Anterior cingulate cortex (tissue), 58 donors: ENCODE results near the gene FBLN2.
"Not testable (repeated sequence)": the region's sequence is repeated elsewhere in the genome, so short reads cannot be mapped to it uniquely, and the experiment has no call there.

Experiments used
- DNase-seq, 58 donors: peaks; one replicate each; lab custom pipeline; 2025; lab: John Stamatoyannopoulos, UW

FBLN2 gene

DNA sequence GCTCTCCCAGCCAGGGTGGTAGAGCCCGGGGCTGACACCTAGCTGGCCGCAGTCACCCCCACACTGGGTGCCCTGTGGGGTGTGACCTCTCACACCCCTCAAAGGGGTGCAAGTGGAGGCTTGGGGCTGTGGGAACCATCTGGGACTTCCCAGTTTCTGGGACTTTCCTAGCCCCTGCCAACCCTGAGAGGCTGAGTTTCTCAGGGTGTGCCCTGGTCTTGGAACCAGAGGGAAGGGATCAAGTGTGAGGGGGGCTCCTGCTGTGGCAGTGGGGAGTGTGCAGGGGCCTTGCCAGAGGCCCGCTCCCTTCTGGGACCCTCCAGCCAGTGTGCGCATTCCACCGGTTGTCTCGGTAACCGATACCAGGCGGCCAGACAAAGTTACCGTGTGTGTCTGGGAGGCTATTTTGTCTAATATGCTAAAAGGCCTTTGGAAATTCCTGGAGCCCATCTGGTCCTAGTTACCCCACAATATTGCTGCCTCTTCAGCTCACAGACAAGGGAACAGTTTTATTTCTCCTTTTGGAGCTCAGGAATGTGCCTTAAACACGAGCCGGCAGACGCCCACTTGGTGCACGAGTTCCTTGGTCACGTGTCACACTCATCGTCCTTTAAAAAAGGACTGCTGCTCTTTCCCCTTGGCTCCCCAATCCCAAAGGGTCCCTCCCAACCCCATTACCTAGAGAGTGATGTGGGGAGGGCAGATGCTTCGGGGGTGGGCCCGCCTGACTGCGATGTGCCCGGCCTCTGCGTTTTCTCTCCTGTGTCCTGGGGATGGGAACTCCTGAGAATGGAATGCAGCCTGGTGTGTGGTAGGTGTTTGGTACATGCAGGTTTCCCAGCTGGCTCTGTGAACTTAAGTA is 35.6 kb upstream of the FBLN2 start:
- DNase-seq, result peak in 10 of 58 donors; percentile 12 to 73 (median 34)

- no peak for DNase-seq
Measured at GRCh38 chr3:13513913-13514517, 34.9 kb upstream of the FBLN2 start.

DNA sequence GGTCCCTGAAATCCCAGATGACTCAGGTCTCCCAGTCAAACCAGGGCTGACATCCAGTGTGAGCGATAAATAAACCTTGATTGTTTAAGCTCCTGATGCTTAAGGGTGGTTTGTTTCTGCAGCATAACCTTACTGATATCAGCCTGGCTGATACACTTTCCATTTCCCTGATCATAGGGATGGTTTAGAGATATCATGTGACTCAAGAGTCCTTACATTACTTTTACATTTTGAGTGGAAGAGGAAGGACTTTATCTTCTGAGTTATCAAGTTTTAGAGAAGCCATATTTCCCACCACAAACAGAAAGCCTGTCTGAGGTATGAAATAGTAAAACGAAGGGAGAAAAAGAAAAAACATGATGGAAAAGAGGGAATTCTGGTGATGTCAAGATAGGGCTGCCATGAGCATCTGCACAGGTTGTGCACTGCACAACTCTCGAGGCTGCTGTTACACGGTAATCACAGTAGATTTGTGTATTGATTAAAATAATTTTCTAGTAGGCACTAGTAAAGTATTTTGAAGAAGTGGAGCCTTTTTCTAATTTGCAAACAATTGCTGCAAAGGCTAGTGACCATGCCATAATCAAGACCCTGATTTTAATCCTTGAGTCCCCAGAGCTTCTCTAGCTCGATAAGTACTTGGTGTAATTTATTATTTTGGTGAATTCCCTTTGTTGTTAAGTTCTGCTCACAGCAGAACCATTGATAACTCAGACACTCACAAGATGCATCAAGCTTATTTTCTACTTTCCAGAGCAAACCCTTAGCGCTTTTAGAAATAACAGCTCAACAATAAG is 34.1 kb upstream of the FBLN2 start:
- no peak for DNase-seq

- no peak for DNase-seq
Measured at GRCh38 chr3:13515786-13516759, 32.9 kb upstream of the FBLN2 start.

DNA sequence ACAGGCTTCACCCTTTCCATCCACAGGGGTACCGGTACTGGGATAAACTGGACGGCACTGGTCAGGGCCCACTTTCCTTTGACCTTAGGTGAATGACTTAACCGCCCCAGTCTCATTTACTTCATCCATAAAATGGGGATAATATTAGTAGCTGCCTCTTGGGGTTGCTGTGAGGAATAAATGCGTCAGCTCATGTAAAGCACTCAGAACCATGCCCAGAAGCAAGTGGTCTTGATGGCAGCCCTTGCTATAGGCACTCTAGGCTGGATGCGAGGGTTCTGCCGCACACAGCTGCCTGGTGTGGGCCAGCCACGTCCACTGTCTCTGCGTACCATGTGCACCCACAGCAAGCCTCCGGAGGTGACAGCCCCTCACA is 32.2 kb upstream of the FBLN2 start:
- no peak for DNase-seq

- DNase-seq, result no peak
Measured at GRCh38 chr3:13517253-13517977, 31.5 kb upstream of the FBLN2 start.

GRCh38 chr3:13518516-13518953 is 30.4 kb upstream of the FBLN2 start:
- peak in 55 of 58 donors; percentile 16 to 94 (median 76) for DNase-seq

DNA sequence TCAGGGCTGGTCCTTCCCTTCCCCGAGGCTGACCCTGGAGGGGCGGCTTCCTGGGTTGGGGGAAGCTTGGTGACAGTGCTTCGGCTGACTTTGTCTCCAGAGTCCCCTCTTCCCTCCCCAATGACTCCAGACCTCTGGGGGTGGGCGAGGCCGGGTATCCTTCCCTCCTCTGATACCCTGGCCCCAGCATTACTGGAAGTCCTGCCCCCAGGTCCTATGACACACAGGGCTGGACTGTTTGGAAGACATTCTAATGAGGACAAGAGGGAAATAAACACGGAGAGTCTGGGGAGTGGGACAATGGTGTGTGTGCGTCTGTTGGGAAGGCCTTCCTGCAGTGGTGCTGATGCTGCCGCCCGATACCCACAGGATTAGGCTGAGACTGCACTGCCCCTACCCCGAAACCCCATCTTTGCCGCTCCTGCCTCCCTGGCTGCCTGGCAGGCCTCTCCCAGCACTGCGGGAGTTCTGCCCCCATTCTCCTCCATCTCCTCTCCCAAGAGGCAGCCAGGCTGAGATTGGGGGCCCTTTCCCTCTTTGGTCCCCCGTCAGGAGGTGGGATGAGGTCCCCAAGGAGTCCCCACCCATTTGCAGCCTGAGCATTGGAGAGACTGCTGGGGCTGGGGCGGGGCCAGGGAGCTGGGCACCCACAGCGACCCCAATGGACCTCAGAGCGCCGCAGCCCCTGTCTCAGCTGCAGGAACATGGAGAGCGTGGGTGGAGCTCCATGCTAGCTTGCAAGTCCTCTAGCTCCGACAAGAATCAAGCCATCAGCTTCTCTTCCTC is 29.7 kb upstream of the FBLN2 start:
- DNase-seq, result no peak

DNA sequence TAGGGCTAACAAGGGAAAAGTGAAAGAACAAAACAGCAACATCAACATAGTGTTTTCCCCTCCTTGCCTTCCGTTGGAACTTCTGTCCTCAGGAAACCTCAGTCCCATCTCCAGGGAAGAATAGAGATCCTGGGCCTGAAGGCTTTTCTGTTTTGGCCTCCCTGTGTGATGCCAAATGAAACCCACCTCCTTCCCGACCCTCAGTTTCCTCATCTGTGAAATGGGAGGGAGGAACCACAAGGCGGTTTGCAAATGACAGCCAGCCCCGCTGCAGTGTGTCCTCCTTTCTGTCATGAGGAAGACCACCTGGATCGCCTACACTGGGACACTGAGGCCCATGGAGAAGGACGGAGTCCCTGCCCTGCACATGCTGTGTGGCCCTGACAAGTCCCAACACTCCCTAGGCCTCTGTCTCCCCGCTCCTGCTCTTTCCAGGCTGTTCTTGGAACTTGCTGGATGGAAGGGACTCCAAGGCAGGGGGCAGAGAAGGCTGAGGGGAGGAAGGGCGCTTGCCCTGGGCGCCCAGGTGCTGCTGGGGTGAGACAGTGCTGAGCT is 28.5 kb upstream of the FBLN2 start:
- DNase-seq, result no peak

- DNase-seq, result no peak
Measured at GRCh38 chr3:13521309-13521708, 27.6 kb upstream of the FBLN2 start.

DNA sequence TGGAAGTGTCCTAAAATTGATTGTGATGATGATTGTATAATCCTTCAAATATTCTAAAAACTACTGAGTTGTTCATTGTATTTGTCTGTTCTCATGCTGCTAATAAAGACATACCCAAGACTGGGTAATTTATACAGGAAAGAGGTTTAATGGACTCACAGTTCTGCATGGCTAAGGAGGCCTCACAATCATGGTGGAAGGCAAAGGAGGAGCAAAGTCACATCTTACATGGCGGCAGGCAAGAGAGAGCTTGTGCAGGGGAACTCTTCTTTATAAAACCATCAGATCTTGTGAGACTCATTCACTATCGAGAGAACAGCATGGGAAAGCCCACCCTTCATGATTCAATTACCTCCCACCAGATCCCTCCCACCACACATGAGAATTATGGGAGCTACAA is 27.2 kb upstream of the FBLN2 start:
- not testable (repeated sequence) for DNase-seq

DNA sequence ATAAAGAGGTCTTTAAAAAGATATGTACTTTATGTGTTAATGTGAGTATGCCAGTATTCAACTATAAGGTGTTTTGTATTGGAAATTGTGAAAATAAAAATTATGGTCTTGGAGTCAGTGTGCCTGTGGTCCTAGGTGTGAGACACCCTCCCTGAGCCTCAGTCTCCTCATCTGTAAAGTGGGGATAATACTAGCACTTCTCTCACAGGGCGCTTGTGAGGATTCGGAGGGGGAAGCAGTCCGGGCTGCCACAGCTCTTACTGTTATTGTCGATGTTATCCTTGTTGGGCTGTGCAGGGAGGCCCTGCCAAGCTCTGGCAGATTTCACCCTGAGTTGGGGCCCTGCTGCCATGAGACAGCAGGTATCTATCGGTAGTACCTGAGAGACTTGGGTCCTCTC is 26.7 kb upstream of the FBLN2 start:
- DNase-seq, result no peak

DNA sequence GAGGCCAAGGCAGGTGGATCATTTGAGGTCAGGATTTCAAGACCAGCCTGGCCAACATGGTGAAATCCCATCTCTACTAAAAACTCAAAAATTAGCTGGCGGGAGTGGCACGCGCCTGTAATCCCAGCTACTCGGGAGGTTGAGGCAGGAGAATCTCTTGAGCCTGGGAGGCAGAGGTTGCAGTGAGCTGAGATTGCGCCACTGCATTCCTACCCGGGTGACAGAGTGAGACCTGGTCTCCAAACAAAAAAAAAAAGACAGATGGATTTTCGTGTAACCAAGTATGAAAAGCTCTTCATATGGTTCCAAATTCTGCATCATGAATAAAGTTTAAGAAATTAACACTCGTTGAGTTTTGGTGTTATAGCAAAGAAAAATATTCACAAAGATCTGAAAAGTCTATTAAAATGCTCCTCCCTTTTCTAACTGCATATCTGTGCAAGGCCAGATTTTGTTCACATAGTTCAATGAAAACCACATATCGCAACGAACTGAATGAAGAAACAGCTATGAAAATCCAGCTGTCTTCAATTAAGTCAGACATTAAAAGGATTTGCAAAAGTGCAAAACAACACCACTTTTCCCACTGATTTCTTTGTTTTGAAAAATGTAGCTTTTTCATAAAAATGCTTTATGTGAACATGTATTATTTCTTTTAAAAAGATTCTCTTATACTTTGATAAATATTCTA is 23.8 kb upstream of the FBLN2 start:
- no peak for DNase-seq

DNA sequence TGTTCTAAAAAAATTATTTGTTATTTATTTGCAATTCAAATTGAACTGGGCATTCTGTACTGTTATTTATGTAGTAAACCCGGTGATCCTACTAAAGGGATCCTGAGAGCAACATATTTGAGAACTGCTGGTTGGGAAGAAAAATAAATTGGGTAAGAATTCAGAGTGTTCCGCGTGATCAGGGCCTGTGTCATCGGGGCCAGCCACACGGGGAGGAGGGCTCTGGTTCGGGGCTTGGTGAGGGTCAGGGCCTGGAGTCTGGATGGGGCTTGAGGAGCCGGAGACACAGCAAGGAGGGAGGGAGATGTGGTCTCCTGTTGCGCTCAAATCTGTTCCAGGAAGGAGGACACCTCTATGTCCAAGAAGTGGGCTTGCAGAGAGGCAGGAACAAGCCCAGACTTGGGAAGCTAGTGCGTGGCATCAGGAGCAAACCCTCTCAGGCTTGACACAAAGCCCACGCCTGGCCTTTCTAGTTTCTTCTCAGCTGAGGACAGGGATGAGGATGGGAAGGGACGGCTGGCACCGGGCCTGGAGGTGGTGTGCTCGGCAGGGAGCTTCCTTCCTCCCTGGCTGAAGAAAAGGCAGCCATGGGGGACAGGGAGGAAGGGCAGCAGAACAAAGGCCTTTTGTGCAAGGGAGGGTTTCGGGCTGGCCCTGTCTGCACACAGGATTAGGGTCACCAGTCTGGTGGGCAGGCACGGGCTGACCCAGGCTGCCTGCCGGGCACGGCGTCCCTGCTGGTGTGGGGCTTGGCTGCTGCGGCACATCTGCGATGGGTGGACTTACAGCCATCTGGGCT is 22.9 kb upstream of the FBLN2 start:
- DNase-seq, result no peak

GRCh38 chr3:13526626-13526949 is 22.3 kb upstream of the FBLN2 start:
- DNase-seq, result no peak

DNA sequence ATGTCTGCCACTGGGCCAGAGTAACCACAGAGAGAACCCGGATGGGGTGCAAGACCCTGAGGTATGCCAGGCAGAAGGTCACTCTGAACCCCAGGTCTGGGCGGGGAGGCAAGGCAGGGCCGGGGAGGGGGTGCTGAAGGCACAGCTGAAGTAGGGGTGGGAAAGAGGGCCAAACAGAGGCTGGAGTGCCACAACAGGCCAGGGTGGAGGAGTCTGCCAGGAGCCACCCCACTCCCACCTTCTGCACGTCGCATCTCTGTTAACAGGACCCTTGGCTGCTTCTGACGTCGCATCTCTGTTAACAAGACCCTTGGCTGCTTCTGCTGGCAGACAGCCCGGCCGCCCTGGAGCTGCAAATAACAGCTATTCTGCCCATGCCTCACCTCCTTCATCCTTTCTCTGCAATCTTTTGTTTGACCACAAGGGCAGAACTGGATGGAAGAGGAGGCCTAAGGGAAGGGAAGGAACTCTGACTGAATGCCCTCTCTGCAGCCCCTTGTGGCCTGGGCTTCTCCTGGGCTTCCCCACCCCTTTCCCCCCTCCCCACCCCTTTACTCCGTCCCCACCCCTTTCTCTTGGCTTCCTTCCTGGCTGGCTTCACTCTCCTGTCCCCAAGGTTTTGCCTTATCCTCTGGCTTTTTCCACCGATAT is 20.6 kb upstream of the FBLN2 start:
- no peak for DNase-seq
